ENCODE results near the gene ZNF138. TPM values are rescaled to one million over a fixed set of nuclear protein-coding genes. Genes with fewer than 3 reads are reported as not detected.

The ZNF138 gene
- polyA plus RNA-seq, 3 donors: 15.8 to 23.2 (median 18.2) TPM

DNA sequence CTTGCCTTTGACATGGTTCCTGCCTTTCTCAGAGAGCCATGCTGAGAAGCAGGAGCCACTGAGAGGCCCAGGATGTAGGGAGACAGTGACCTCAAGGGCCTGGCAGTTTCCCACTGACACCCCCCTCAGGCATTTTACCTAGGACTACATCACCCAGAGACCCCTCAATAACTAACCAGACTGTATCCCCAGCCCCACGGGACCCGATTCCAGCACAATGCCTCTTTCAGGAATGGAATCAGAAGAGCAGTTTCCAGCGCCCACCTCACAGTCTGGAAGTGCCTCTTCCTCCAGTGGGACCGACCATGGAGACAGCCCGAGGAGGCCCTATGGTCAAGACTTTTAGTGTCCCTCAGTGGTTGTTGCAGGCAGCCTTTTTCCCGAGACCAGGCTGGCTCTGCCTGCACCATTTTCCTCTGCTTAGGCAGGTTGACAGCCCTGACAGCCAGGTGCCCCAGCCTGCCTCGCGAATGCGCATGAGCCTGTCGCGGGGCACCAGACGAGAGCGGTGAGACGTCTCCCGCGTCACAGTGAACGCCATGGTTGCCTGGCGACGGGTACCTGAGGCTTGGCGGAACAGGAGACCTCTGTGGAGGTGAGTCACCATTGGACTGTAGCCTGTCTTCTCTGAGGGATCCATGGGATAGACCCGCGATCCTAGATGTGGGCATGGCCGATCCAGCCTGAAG lies 80.5 kb downstream of the ZNF138 start:
- no peak for DNase-seq (ENCODE audit: low read depth in 3 of 3, low spot score in 2 of 3)

DNA sequence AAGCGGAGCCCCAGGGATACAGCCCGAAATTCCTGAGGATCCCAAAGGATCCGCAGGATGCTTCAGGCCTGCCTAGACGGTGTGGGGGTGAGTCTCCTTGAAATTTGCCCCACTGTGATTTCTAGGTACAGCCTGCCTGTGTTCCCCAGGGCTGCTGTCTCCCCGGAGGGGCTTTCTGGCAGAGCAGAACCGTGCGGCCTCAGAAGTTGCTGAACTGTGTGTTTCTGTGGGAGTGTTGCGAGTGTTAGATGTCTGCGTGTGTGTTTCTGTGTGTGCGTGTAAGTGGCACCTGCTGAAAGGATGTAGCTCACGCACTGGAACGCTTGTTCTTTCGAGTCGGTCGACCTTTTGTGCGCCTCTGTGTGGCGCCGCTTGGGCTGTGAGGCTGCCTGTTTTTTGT lies 81.0 kb downstream of the ZNF138 start:
- no peak for DNase-seq (ENCODE audit: low read depth in 3 of 3, low spot score in 2 of 3)

DNA sequence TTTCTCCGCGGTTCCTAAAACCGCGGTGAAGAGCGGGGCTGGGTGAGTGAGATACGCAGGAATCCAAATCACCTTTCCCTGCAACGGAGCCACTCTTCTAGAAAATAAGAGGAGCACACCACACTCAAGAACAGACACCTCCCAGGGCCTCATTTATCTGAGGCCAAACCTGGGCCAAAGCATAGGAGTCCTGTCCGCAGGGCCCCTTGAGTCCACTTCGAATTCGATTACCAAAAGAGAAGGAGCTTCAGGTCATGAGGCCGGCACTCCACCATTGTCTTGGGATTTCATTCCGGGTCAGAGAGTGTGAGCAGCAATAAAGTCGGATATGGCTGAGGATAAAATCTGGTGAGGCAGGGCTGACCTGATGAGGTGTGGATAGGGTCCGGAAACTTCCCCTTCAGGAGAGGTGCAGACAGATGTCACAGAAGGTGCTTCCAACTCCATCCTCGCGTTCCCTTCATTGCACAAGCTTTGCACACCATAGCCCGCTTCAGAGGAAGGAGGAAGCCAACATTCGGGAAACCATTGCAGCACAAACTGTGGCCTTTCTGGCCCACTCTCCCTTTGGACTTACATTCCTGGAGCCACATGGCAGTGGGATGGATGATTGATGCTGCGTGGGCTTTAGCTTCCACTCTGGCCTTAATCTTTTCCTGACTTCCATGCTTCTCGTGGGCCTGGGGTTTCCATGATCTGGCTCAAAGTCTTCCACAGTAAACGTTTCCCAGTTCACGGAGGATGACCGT lies 81.6 kb downstream of the ZNF138 start:
- no peak for DNase-seq (ENCODE audit: low read depth in 3 of 3, low spot score in 2 of 3)

DNA sequence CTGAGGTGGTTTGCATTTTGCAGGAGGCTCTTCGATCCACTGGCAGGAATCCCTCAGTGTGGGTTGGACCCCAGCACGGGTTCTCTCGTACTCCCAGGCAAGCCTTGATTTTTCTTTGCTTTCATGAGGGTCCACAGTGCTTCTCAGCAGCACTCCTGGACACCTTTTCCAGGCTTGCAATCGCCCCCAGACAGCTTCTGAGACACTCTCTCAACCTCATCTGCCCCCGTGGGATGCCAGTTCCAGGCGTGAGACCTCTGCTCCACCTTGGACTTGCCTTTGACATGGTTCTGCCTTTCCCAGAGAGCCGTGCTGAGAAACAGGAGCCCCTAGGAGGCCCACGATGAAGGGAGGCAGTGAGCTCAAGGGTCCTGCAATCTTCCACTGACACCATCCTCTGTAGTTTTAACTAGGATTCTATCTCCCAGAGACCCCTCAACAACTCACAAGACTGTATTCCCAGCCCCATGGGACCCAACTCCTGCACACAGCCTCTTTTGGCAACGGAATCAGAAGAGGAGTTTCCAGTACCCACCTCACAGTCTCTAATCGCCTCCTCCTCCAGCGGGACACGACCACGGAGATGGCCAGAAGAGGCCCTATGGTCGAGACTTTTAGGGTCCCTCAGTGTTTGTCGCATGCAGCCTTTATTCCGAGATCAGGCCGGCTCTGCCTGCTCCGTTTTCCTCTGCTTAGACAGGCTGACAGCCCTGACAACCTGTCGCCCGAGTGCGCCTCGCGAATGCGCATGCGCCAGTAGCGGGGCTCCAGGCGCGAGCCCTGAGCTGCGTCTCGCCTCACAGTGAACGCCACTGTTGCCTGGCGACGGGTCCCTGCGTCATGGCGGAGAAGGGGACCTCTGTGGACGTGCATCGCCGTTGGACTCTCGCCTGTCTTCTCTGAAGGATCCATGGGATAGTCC lies 82.8 kb downstream of the ZNF138 start:
- DNase-seq (ENCODE audit: low read depth in 3 of 3, low spot score in 2 of 3): peak in 1 of 3 donors; percentile 67

DNA sequence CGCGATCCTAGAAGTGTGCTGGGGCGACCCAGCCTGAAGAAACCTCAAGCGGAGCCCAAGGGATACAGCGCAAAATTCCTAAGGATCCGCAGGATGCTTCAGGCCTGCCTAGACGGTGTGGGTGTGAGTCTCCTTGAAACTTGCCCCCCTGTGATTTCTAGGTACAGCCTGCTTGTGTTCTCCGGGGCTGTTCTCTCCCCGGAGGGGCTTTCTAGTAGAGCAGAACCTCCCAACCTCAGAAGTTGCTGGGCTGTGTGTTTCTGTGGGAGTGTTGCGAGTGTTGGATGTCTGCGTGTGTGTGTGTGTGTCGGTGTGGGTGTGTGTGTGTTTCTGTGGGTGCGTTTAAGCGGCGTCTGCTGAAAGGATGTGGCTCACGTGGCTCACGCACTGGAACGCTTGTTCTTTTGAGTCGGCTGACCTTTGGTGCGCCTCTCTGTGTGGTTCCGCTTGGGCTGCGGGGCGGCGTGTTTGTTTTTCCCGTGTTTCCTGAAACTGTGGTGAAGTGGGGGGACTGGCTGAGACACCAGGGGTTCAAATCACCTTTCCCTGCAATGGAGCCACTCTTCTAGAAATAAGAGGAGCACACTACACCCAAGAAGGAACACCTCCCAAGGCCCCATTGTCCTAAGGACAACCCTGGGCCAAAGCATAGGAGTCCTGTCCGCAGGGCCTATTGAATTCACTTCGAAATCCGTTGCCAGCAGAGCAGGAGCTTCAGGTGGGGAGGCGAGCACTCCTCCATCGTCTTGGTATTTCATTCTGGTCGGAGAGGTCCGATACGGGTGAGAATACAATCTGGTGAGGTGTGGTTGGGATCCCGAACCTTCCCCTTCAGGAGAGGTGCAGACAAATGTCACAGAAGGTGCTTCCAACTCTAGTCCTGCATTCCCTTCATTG lies 83.7 kb downstream of the ZNF138 start:
- DNase-seq (ENCODE audit: low read depth in 3 of 3, low spot score in 2 of 3): no peak

DNA sequence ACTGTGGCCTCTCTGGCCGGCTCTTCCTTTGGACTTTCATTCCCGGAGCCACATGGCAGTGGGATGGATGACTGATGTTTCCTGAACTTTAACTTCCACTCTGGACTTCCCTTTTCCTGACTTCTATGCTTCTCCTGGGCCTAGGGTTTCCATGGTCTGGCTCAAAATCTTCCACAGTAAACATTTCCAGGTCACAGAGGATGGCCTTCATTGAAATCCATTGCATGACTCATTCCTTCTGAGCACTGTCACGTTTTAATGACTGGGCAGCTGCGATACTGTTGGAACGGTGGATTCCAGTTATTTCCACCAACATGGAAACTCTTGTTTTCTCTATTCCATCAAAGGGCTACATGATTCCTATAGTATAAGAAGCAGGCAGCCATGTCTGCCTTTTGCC lies 84.5 kb downstream of the ZNF138 start:
- no peak for DNase-seq (ENCODE audit: low read depth in 3 of 3, low spot score in 2 of 3)

DNA sequence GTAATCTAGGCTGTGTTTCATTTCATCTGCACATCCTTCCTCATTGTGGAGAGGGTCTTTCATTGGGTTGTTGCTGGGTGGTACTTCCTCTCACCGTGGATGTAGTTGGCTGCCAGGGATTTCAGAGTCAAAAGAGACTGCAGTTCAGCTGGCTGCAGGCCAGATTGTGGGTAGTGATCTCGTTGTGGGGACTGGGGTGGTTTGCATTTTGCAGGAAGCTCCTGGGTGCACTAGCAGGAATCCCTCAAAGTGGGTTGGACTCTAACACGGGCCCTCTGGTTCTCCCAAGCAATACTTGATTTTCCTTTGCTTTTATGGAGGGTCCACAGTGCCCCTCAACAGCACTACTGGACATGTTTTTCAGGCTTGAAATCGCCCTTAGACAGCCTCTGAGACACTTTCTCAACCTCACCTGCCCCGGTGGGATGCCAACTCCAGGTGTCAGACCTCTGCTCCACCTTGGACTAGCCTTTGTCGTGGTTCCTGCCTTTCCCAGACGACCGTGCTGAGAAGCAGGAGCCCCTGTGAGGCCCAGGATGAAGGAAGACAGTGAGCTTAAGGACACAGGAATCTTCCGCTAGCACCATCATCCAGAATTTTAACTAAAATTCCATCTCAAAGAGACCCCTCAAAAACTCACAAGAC lies 85.0 kb downstream of the ZNF138 start:
- no peak for DNase-seq (ENCODE audit: low read depth in 3 of 3, low spot score in 2 of 3)

DNA sequence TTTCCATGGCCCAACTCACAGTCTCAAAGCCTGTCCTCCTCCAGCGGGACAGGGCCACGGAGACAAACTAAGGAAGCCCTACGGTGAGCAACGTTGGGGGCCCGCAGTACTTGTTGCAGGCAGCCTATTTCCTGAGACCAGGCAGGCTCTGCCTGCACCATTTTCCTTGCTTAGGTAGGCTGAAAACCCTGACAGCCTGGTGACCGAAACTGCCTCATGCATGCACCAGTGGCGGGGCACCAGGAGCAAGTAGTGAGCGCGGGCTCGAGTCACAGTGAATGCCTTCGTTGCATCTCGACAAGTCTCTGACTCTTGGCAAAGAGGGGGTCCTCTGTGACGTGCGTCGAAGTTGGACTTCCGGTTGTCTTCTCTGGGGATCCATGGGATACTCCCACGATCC lies 85.6 kb downstream of the ZNF138 start:
- no peak for DNase-seq (ENCODE audit: low read depth in 3 of 3, low spot score in 2 of 3)

DNA sequence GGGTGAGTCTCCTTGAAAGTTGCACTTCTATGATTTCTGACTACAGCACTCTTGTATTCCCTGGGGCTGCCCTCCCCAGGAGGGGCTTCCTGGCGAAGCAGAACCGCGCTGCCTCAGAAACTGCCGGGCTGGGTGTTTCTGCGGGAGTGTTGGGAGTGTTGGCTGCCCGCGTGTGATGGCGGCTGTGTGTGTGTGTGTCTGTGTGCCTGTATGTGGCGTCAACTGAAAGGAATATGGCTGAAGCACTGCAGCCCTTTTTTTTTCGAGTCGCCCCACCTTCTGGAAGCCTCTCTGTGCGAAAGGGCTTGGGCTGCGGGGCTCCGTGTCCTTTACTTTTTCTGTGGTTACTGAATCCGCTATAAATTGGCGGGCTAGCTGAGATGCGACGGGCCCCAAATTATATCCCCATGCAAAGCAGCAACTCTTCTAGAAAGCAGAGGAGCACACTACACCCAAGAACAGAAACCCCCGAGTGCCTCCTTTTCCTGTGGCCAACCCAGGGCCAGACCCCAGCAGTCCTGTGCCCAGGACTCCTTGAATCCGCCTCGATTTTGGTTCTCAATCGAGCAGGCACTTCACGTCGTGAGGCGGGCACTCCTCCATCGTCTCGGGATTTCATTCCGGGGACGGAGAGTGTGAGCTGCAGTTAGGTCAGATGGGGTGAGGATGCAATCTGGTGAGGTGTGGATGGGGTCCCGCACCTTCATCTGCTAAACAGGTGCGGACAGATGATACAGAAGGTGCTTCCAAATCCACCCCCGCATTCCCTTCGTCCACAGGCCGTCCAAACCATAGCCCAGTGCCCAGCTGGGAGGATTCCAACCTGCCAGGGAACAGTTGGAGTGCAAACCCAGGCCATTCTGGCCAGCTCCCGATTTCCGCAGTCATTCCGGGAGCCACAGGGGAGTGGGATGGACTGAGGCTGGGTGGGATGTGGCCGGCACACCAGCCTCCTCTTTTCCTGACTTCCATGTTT lies 86.4 kb downstream of the ZNF138 start:
- DNase-seq (ENCODE audit: low read depth in 3 of 3, low spot score in 2 of 3): no peak

DNA sequence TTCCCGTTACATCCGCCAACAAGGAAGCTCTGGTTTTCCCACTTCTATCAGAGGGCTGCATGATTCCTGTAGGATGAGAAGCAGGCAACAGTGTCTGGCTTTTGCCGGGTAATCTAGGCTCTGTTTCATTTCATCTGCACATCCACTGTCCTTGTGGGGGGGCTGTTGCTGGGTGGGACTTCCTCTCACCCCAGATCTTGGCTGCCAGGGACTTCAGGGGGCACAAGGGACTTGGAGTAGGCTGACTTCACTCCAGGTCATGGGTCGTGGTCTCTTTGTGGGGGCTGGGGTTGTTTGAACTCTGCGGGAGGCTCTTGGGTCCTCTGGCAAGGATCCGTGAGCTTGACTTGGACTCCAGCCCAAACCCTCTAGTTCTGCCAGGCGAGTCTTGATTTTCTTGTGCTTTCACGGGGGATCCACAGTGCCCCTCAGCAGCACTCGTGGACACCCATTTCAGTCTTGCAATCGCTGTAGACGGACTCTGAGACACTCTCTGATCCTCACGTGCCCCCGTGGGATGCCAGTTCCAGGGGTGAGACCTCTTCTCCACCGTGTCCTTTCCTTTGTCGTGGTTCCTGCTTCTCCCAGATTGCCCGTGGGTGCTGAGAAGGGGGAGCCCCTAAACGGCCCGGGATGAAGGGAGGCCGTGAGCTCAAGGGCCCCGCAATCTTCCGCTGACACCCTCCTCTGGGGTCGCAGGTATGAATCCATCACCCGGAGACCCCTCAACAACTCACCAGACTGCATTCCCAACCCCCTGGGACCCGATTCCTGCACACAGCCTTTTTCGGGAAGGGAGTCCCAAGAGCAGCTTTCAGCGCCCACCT lies 87.4 kb downstream of the ZNF138 start:
- DNase-seq (ENCODE audit: low read depth in 3 of 3, low spot score in 2 of 3): no peak

DNA sequence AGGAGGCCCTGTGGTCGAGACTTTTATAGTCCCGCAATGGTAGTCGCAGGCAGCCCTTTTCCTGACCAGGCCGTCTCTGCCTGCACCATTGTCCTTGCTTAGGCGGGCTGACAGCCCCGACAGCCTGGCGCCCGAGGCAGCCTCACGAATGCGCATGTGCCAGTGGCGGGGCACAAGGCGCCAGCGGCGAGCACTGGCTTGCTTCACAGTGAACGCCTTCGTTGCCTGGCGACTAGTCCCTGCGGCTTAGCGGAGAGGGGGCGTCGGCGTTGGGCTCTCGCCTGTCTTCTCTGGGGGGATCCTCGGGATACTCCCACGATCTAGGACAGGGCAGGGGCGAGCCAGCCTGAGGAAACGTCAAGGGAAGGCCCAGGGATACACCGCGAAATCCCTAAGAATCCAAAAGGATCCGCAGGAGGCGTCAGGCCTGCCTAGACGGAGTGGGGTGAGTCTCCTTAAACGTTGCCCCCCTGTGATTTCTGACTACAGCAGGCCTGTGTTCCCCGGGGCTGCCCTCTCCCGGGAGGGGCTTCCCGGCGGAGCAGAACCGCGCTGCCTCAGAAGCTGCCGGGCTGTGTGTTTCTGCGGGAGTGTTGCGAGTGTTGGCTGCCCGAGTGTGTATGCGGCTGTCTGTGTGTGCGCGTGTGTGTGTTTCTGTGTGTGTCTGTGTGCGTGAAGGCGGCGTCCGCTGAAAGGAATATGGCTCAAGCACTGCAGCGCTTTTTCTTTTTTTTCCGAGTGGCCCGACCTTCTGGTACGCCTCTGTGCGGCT lies 88.3 kb downstream of the ZNF138 start:
- DNase-seq (ENCODE audit: low read depth in 3 of 3, low spot score in 2 of 3): no peak

Other genes starting within 250 kb of the ZNF138 start
- gene ZNF680, start 231.4 kb upstream of the ZNF138 start, polyA plus RNA-seq (ENCODE audit: insufficient read length in 3 of 3): 10 to 100 TPM; 18.1 to 19.4 (median 19.2) TPM
- gene ZNF107, start 128.3 kb upstream of the ZNF138 start, polyA plus RNA-seq (ENCODE audit: insufficient read length in 3 of 3): 10 to 100 TPM; 10.1 to 13.9 (median 11.3) TPM
- 10 to 100 TPM in 2 of 3 donors, 1 to 10 TPM in 1; 9.4 to 10.6 (median 10.5) TPM for gene ZNF273, start 108.8 kb downstream of the ZNF138 start, polyA plus RNA-seq (ENCODE audit: insufficient read length in 3 of 3)
- gene ZNF117, start 196.6 kb downstream of the ZNF138 start, polyA plus RNA-seq (ENCODE audit: insufficient read length in 3 of 3): 10 to 100 TPM; 23.5 to 26.7 (median 24.4) TPM
- 10 to 100 TPM; 22.6 to 25.4 (median 23.4) TPM for gene ERV3-1, start 212.3 kb downstream of the ZNF138 start, polyA plus RNA-seq (ENCODE audit: insufficient read length in 3 of 3)

Measured in right renal cortex interstitium (tissue), 3 donors.